ENCODE data around the gene CST3. TPM values are rescaled to one million over a fixed set of nuclear protein-coding genes. Genes with fewer than 3 reads are reported as not detected.

CST3 gene
- total and polyA plus RNA-seq, 2 donors (not counting 1 experiment from before 2014, with no cell fraction given), result 1.2 to 16.9 TPM

GRCh38 chr20:23649830-23650417 is 12.2 kb upstream of the CST3 start:
- no peak overlapping the region for H3K4me2 ChIP-seq (replicated peaks; ENCODE audit: low read depth, low read length, poor library complexity, severe bottlenecking)
- Mint-ChIP-seq H3K4me1 (no peaks in the 10 kb centered on the region), H3K4me3 (no peak overlapping the region), H3K27ac (no peak overlapping the region), H3K27me3 (peaks cover 10% of the 10 kb centered on the region), H3K9me3 (ENCODE audit: insufficient read depth) (no peaks in the 10 kb centered on the region)
- H3K36me3 ChIP-seq (replicated peaks in 1 of 2; ENCODE audit: control extremely low read depth in 1 of 2, control insufficient read depth in 1 of 2, extremely low read depth in 1 of 2, insufficient read depth in 2 of 2, low read length in 1 of 2), result no peaks in the 10 kb centered on the region
- no peaks in the 10 kb centered on the region for H3K4me1 ChIP-seq (ENCODE audit: control insufficient read depth in 2 of 2, insufficient read depth in 2 of 2, low read length in 2 of 2)
- DNase-seq (no peak), ATAC-seq (ENCODE audit: low read depth) (no peak)
- POLR2A ChIA-PET, result no interaction called here
- no peak overlapping the region for H2AFZ ChIP-seq (ENCODE audit: insufficient read depth, low read depth, low read length, poor library complexity, severe bottlenecking)
- no peak overlapping the region for H3K4me3 ChIP-seq (ENCODE audit: control extremely low read depth in 1 of 5, extremely low read depth in 1 of 5, insufficient read depth in 1 of 5, low read depth in 2 of 5, low read length in 4 of 5)
- H3K79me2 ChIP-seq (ENCODE audit: control insufficient read depth, insufficient read depth, low read length), result no peaks in the 10 kb centered on the region
- H3K9me3 ChIP-seq (ENCODE audit: control extremely low read depth in 1 of 3, control insufficient read depth in 2 of 3, insufficient read depth in 1 of 3, low read length in 2 of 3), result no peaks in the 10 kb centered on the region
- TF ChIP-seq EZH2 (IDR thresholded peaks at IDR 0.05; ENCODE audit: borderline replicate concordance, insufficient read depth, low read depth, low read length, poor library complexity, severe bottlenecking), result no peak
- TF ChIP-seq, protein P1, sequence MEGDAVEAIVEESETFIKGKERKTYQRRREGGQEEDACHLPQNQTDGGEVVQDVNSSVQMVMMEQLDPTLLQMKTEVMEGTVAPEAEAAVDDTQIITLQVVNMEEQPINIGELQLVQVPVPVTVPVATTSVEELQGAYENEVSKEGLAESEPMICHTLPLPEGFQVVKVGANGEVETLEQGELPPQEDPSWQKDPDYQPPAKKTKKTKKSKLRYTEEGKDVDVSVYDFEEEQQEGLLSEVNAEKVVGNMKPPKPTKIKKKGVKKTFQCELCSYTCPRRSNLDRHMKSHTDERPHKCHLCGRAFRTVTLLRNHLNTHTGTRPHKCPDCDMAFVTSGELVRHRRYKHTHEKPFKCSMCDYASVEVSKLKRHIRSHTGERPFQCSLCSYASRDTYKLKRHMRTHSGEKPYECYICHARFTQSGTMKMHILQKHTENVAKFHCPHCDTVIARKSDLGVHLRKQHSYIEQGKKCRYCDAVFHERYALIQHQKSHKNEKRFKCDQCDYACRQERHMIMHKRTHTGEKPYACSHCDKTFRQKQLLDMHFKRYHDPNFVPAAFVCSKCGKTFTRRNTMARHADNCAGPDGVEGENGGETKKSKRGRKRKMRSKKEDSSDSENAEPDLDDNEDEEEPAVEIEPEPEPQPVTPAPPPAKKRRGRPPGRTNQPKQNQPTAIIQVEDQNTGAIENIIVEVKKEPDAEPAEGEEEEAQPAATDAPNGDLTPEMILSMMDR (IDR thresholded peaks at IDR 0.05), result no peak
- WGBS (ENCODE audit: insufficient coverage), result no CpG with 5 or more reads among the region's 1 CpG
- no peaks in the 10 kb centered on the region for H4K20me1 ChIP-seq (ENCODE audit: control insufficient read depth, insufficient read depth, low read length, poor library complexity, severe bottlenecking)
- no peak overlapping the region for H3K9ac ChIP-seq (ENCODE audit: low read length)
- no peak overlapping the region for H3K27ac ChIP-seq (ENCODE audit: low read length in 2 of 2)
- no peaks in the 10 kb centered on the region for H3K27me3 ChIP-seq (replicated peaks in 1 of 4; ENCODE audit: control extremely low read depth in 1 of 4, control insufficient read depth in 3 of 4, insufficient read depth in 4 of 4, low read length in 3 of 4)
- CTCF ChIA-PET, result interaction anchor here (1.0 kb wide), 1 partner anchor 8 kb away, joined by 3 read pairs; no protein-coding TSS in a partner anchor
- intact Hi-C loops (cut with micrococcal nuclease), result no loop called here

GRCh38 chr20:23649242-23649641 is 11.5 kb upstream of the CST3 start:
- Histone ChIP-seq H3K4me1 (ENCODE audit: control insufficient read depth in 2 of 2, insufficient read depth in 2 of 2, low read length in 2 of 2) (no peaks in the 10 kb centered on the region), H3K4me2 (replicated peaks; ENCODE audit: low read depth, low read length, poor library complexity, severe bottlenecking) (no peak overlapping the region), H3K27me3 (replicated peaks in 1 of 4; ENCODE audit: control extremely low read depth in 1 of 4, control insufficient read depth in 3 of 4, insufficient read depth in 4 of 4, low read length in 3 of 4) (no peaks in the 10 kb centered on the region), H3K9me3 (ENCODE audit: control extremely low read depth in 1 of 3, control insufficient read depth in 2 of 3, insufficient read depth in 1 of 3, low read length in 2 of 3) (no peaks in the 10 kb centered on the region), H2AFZ (ENCODE audit: insufficient read depth, low read depth, low read length, poor library complexity, severe bottlenecking) (no peak overlapping the region), H3K9ac (ENCODE audit: low read length) (no peak overlapping the region), H3K79me2 (ENCODE audit: control insufficient read depth, insufficient read depth, low read length) (no peaks in the 10 kb centered on the region), H3K36me3 (replicated peaks in 1 of 2; ENCODE audit: control extremely low read depth in 1 of 2, control insufficient read depth in 1 of 2, extremely low read depth in 1 of 2, insufficient read depth in 2 of 2, low read length in 1 of 2) (no peaks in the 10 kb centered on the region), H3K4me3 (ENCODE audit: control extremely low read depth in 1 of 5, extremely low read depth in 1 of 5, insufficient read depth in 1 of 5, low read depth in 2 of 5, low read length in 4 of 5) (no peak overlapping the region), H4K20me1 (ENCODE audit: control insufficient read depth, insufficient read depth, low read length, poor library complexity, severe bottlenecking) (no peaks in the 10 kb centered on the region), H3K27ac (ENCODE audit: low read length in 2 of 2) (no peak overlapping the region)
- no peak overlapping the region for H3K4me3 Mint-ChIP-seq
- ChIA-PET CTCF (no interaction called here), POLR2A (no interaction called here)
- WGBS (ENCODE audit: insufficient coverage), result no CpG with 5 or more reads among the region's 2 CpGs
- no peaks in the 10 kb centered on the region for H3K4me1 Mint-ChIP-seq
- H3K9me3 Mint-ChIP-seq (ENCODE audit: insufficient read depth), result no peaks in the 10 kb centered on the region
- DNase-seq (no peak), ATAC-seq (ENCODE audit: low read depth) (no peak)
- intact Hi-C loops (cut with micrococcal nuclease), result no loop called here
- H3K27ac Mint-ChIP-seq, result no peak overlapping the region
- peaks cover 10% of the 10 kb centered on the region for H3K27me3 Mint-ChIP-seq
- TF ChIP-seq, protein P1 (IDR thresholded peaks at IDR 0.05), result no peak
- TF ChIP-seq EZH2 (IDR thresholded peaks at IDR 0.05; ENCODE audit: borderline replicate concordance, insufficient read depth, low read depth, low read length, poor library complexity, severe bottlenecking), result no peak

All from B cell (primary cell).